Fibroblast of the aortic adventitia (primary cell): ENCODE results near the gene REV3L. TPM values are rescaled to one million over a fixed set of nuclear protein-coding genes. Genes with fewer than 3 reads are reported as not detected.

Experiments
- DNase-seq: peaks from one replicate; pipeline ENCODE4 v3.0.0-alpha.2; 2010; ENCODE audit warnings: low read depth
- H3K4me3 ChIP-seq: 2 replicates; pipeline ENCODE4 v1.5.1; 2011; ENCODE audit warnings: low read depth, mild to moderate bottlenecking, control low read depth, low read length, moderate library complexity
- total RNA-seq: library from RNA; depleted of rRNA; stranded (reverse); fragments of >200 nt; gene quantifications from 2 replicates; pipeline ENCODE4 v1.2.3, GENCODE V29; 2012; ENCODE audit warnings: low replicate concordance
- TF ChIP-seq, protein P1 (sequence below): IDR thresholded peaks from 2 replicates; pipeline ENCODE4 v1.5.1; 2011; ENCODE audit warnings: mild to moderate bottlenecking, low read length, control low read depth, inconsistent platforms; ENCODE audit not compliant: insufficient read depth

The REV3L gene
- total RNA-seq, 1 donor = 77.4 TPM

GRCh38 chr6:111461860-111462259 lies 21.2 kb downstream of the REV3L start:
- DNase-seq = no peak
- H3K4me3 ChIP-seq = no peak overlapping the region
- TF ChIP-seq, protein P1, sequence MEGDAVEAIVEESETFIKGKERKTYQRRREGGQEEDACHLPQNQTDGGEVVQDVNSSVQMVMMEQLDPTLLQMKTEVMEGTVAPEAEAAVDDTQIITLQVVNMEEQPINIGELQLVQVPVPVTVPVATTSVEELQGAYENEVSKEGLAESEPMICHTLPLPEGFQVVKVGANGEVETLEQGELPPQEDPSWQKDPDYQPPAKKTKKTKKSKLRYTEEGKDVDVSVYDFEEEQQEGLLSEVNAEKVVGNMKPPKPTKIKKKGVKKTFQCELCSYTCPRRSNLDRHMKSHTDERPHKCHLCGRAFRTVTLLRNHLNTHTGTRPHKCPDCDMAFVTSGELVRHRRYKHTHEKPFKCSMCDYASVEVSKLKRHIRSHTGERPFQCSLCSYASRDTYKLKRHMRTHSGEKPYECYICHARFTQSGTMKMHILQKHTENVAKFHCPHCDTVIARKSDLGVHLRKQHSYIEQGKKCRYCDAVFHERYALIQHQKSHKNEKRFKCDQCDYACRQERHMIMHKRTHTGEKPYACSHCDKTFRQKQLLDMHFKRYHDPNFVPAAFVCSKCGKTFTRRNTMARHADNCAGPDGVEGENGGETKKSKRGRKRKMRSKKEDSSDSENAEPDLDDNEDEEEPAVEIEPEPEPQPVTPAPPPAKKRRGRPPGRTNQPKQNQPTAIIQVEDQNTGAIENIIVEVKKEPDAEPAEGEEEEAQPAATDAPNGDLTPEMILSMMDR = no peak

DNA sequence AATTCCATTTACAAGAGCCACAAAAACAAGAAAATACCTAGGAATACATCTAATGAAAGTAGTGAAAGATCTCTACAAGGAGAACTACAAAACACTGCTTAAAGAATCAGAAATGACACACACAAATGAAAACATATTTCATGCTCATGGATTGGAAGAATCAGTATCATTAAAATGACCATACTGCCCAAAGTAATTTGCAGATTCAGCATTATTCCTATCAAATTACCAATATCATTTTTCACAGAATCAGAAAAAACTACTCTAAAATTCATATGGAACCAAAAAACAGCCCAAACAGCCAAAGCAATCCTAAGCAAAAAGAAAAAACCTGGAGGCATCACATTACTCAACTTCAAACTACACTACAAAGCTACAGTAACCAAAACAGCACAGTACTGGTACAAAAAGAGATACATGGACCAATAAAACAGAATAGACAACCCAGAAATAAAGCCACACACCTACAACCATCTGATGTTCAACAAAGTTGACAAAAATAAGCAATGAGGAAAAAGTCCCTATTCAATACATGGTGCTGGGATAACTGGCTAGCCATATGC lies 24.3 kb downstream of the REV3L start:
- no peak for DNase-seq
- H3K4me3 ChIP-seq = no peak overlapping the region
- TF ChIP-seq, protein P1 = no peak

- DNase-seq = peak; percentile 65
- no peak overlapping the region for H3K4me3 ChIP-seq
- TF ChIP-seq, protein P1 = no peak
Measured at GRCh38 chr6:111456208-111456607, 26.8 kb downstream of the REV3L start.

DNA sequence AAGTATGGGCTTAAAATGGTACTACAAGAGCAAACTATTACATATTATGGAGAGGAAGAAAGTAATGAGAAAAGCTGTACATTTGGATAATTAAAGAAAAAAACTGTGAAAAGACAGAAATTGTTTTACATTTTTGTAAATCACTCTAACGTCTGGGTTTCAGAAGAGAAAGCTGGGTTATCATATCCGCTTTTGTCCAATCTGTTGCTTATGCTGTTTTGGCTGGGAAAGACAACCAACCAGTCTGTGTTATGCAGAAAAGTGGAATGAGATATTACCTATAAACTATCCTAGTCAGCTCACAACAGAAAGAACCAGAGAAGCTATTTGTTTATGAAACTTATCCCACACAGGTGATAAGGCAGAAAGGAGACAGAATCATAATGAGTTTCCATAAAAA lies 32.4 kb downstream of the REV3L start:
- H3K4me3 ChIP-seq = no peak overlapping the region
- TF ChIP-seq, protein P1 = no peak
- no peak for DNase-seq

DNA sequence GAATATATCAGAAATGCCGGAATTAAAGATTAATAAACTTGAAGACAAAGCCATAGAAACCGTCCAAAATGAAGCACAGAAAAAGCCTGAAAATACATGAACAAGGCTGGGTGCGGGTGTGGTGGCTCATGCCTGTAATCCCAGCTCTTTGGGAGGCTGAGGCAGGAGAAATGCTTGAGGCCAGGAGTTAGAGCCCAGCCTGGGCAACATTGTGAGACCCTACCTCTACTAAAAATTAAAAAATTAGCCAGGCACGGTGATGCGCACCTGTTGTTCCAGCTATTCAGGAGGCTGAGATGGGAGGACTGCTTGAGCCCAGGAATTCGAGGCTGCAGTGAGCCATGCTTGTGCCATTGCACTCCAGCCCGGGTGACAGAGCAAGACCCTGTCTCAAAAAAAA lies 32.9 kb downstream of the REV3L start:
- no peak for DNase-seq
- TF ChIP-seq, protein P1 = no peak
- H3K4me3 ChIP-seq = no peak overlapping the region

DNA sequence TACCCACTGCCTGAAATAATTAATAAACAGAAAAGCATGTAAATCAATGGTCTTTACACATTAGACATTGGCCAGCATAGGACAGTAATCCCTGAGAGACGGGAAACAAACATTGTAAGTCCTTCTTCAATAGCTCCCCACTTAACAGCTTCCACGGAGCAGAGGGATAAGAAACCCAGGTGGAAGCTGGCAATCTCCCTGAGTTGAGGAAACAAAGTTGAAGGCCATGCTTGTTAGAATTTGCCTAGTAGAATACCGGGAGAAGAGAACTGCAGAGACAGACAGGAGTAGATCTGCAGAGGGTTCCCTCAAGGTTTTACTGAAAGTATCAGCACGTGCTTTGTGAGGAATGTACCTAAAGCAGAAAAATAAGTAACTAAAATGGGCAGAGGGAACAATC lies 33.9 kb downstream of the REV3L start:
- TF ChIP-seq, protein P1 = no peak
- no peak for DNase-seq
- H3K4me3 ChIP-seq = no peak overlapping the region

- no peak overlapping the region for H3K4me3 ChIP-seq
- TF ChIP-seq, protein P1 = no peak
- DNase-seq = no peak
Measured at GRCh38 chr6:111447051-111447450, 36.0 kb downstream of the REV3L start.
